CD4-positive, alpha-beta T cell treated with Interleukin-12 subunit alpha and Interleukin-12 subunit beta, for 1 hour (primary cell): ENCODE results near the gene EPS8L3.
"Not testable (repeated sequence)": the region's sequence is repeated elsewhere in the genome, so short reads cannot be mapped to it uniquely, and the experiment has no call there.

Experiments used
- DNase-seq: peaks from one replicate; pipeline ENCODE4 v3.0.0-alpha.2; 2020

Gene EPS8L3

GRCh38 chr1:109762039-109762585, 1.6 kb downstream of the EPS8L3 start:
- no peak for DNase-seq

GRCh38 chr1:109761227-109762038, 2.3 kb downstream of the EPS8L3 start:
- no peak for DNase-seq

GRCh38 chr1:109760581-109761226, 3.0 kb downstream of the EPS8L3 start:
- DNase-seq = no peak

GRCh38 chr1:109759513-109760334, 4.0 kb downstream of the EPS8L3 start:
- no peak for DNase-seq

- no peak for DNase-seq
These were observed 5.6 kb downstream of the EPS8L3 start for GRCh38 chr1:109757936-109758786.

GRCh38 chr1:109756848-109757521, 6.7 kb downstream of the EPS8L3 start:
- DNase-seq = no peak

- DNase-seq = not testable (repeated sequence)
These were observed 7.4 kb downstream of the EPS8L3 start for GRCh38 chr1:109756325-109756724.

GRCh38 chr1:109754738-109755137, 9.0 kb downstream of the EPS8L3 start:
- no peak for DNase-seq

GRCh38 chr1:109751531-109752260, 12.0 kb downstream of the EPS8L3 start:
- no peak for DNase-seq

GRCh38 chr1:109750920-109751319, 12.8 kb downstream of the EPS8L3 start:
- DNase-seq = no peak

- no peak for DNase-seq
These were observed 13.4 kb downstream of the EPS8L3 start for GRCh38 chr1:109750241-109750882.

- no peak for DNase-seq
These were observed 14.5 kb downstream of the EPS8L3 start for GRCh38 chr1:109749221-109749620.

- not testable (repeated sequence) for DNase-seq
These were observed 15.4 kb downstream of the EPS8L3 start for GRCh38 chr1:109748311-109748710.

- no peak for DNase-seq
These were observed 22.9 kb downstream of the EPS8L3 start, which contains the start of gene GSTM3 for GRCh38 chr1:109740615-109741373. Gene GSTM3, minus strand, starts transcription at chr1:109741038. Its CDS starts 751 bp downstream, at chr1:109740287.

GRCh38 chr1:109739738-109740614, 23.7 kb downstream of the EPS8L3 start:
- DNase-seq = peak; percentile 91

- no peak for DNase-seq
These were observed 30.4 kb downstream of the EPS8L3 start for GRCh38 chr1:109733236-109733870.

GRCh38 chr1:109732390-109732881, 31.3 kb downstream of the EPS8L3 start:
- DNase-seq = no peak

- no peak for DNase-seq
These were observed 33.1 kb downstream of the EPS8L3 start for GRCh38 chr1:109730666-109731065.
